ENCODE measurements around the gene ERVFRD-1. TPM values are rescaled to one million over a fixed set of nuclear protein-coding genes. Genes with fewer than 3 reads are reported as not detected.
A peak's percentile ranks its signal among the peaks of the same experiment; 100 is the strongest.

The ERVFRD-1 gene
- total RNA-seq = under 1 TPM in 2 of 4 donors, not detected in 2; 0.09 TPM
- 0.05 TPM for polyA plus RNA-seq
- long read RNA-seq, donor 1 = 0 reads
- long read RNA-seq, donor 2 = 0 reads
- long read RNA-seq, donor 3 = 0 reads
- long read RNA-seq, donor 4 = 0 reads

GRCh38 chr6:11110921-11111768 lies at the start of gene ERVFRD-1:
Gene ERVFRD-1 (minus strand): TSS chr6:11111725. CDS start chr6:11105310, 6,415 bp downstream.
- DNase-seq (peak in 1 of 3 donors; percentile 15), ATAC-seq (no peak)
- 75% methylated on average over 16 of the region's 16 CpGs for WGBS
- Histone ChIP-seq H3K4me3 (ENCODE audit: low read length) (no peak within 1 kb of the TSS), H3K9me3 (ENCODE audit: control insufficient read depth, low read length) (no peaks in the 10 kb centered on the region), H3K27ac (ENCODE audit: low read length) (no peak within 1 kb of the TSS), H3K27me3 (ENCODE audit: control insufficient read depth, insufficient read depth) (no peaks in the 10 kb centered on the region), H3K4me1 (ENCODE audit: control insufficient read depth, insufficient read depth, low read length) (peaks cover 6% of the 10 kb centered on the region)
- intact Hi-C loops (cut with DNase I) = no loop called here

- intact Hi-C loops (cut with DNase I) = no loop called here
- no peak overlapping the region for H3K27ac ChIP-seq (ENCODE audit: low read length)
- 79% methylated on average over 1 of the region's 1 CpG for WGBS
- DNase-seq (no peak), ATAC-seq (no peak)
- no peaks in the 10 kb centered on the region for H3K9me3 ChIP-seq (ENCODE audit: control insufficient read depth, low read length)
- no peaks in the 10 kb centered on the region for H3K27me3 ChIP-seq (ENCODE audit: control insufficient read depth, insufficient read depth)
- no peak overlapping the region for H3K4me3 ChIP-seq (ENCODE audit: low read length)
- no peaks in the 10 kb centered on the region for H3K4me1 ChIP-seq (ENCODE audit: control insufficient read depth, insufficient read depth, low read length)
Observed at GRCh38 chr6:11160199-11160598, 48.7 kb upstream of the ERVFRD-1 start.

GRCh38 chr6:11155589-11155988 lies 44.1 kb upstream of the ERVFRD-1 start:
- no peaks in the 10 kb centered on the region for H3K27me3 ChIP-seq (ENCODE audit: control insufficient read depth, insufficient read depth)
- no peak for DNase-seq
- H3K4me1 ChIP-seq (ENCODE audit: control insufficient read depth, insufficient read depth, low read length) = no peaks in the 10 kb centered on the region
- H3K4me3 ChIP-seq (ENCODE audit: low read length) = no peak overlapping the region
- no peak overlapping the region for H3K27ac ChIP-seq (ENCODE audit: low read length)
- H3K9me3 ChIP-seq (ENCODE audit: control insufficient read depth, low read length) = no peaks in the 10 kb centered on the region
- intact Hi-C loops (cut with DNase I) = no loop called here
- no peak for ATAC-seq

- WGBS = 98% methylated on average over 6 of the region's 6 CpGs
- no peak for ATAC-seq
- no peak overlapping the region for H3K4me3 ChIP-seq (ENCODE audit: low read length)
Observed at GRCh38 chr6:11153447-11153846, 41.9 kb upstream of the ERVFRD-1 start.

GRCh38 chr6:11152581-11152980 lies 41.1 kb upstream of the ERVFRD-1 start:
- no peak for DNase-seq
- Histone ChIP-seq H3K9me3 (ENCODE audit: control insufficient read depth, low read length) (no peaks in the 10 kb centered on the region), H3K27ac (ENCODE audit: low read length) (no peak overlapping the region), H3K27me3 (ENCODE audit: control insufficient read depth, insufficient read depth) (no peaks in the 10 kb centered on the region), H3K4me1 (ENCODE audit: control insufficient read depth, insufficient read depth, low read length) (no peaks in the 10 kb centered on the region), H3K4me3 (ENCODE audit: low read length) (no peak overlapping the region)
- no peak for ATAC-seq
- intact Hi-C loops (cut with DNase I) = no loop called here

More at GRCh38 chr6:11153447-11153846, 41.9 kb upstream of the ERVFRD-1 start:
- no peaks in the 10 kb centered on the region for H3K9me3 ChIP-seq (ENCODE audit: control insufficient read depth, low read length)
- intact Hi-C loops (cut with DNase I) = no loop called here
- no peaks in the 10 kb centered on the region for H3K27me3 ChIP-seq (ENCODE audit: control insufficient read depth, insufficient read depth)
- no peak for DNase-seq
- no peaks in the 10 kb centered on the region for H3K4me1 ChIP-seq (ENCODE audit: control insufficient read depth, insufficient read depth, low read length)
- H3K27ac ChIP-seq (ENCODE audit: low read length) = no peak overlapping the region

- DNase-seq = no peak
- Histone ChIP-seq H3K4me3 (ENCODE audit: low read length) (no peak overlapping the region), H3K9me3 (ENCODE audit: control insufficient read depth, low read length) (no peaks in the 10 kb centered on the region), H3K27me3 (ENCODE audit: control insufficient read depth, insufficient read depth) (no peaks in the 10 kb centered on the region), H3K27ac (ENCODE audit: low read length) (no peak overlapping the region), H3K4me1 (ENCODE audit: control insufficient read depth, insufficient read depth, low read length) (no peaks in the 10 kb centered on the region)
- WGBS = 95% methylated on average over 1 of the region's 1 CpG
- intact Hi-C loops (cut with DNase I) = no loop called here
- ATAC-seq = no peak
Observed at GRCh38 chr6:11151488-11151887, 40.0 kb upstream of the ERVFRD-1 start.

GRCh38 chr6:11149551-11149950 lies 38.0 kb upstream of the ERVFRD-1 start:
- Histone ChIP-seq H3K27me3 (ENCODE audit: control insufficient read depth, insufficient read depth) (no peaks in the 10 kb centered on the region), H3K27ac (ENCODE audit: low read length) (no peak overlapping the region), H3K9me3 (ENCODE audit: control insufficient read depth, low read length) (no peaks in the 10 kb centered on the region), H3K4me1 (ENCODE audit: control insufficient read depth, insufficient read depth, low read length) (no peaks in the 10 kb centered on the region), H3K4me3 (ENCODE audit: low read length) (no peak overlapping the region)
- intact Hi-C loops (cut with DNase I) = no loop called here
- no peak for DNase-seq
- ATAC-seq = no peak
- 97% methylated on average over 3 of the region's 3 CpGs for WGBS

- H3K27me3 ChIP-seq (ENCODE audit: control insufficient read depth, insufficient read depth) = no peaks in the 10 kb centered on the region
- H3K4me1 ChIP-seq (ENCODE audit: control insufficient read depth, insufficient read depth, low read length) = no peaks in the 10 kb centered on the region
- DNase-seq (no peak), ATAC-seq (no peak)
- no peaks in the 10 kb centered on the region for H3K9me3 ChIP-seq (ENCODE audit: control insufficient read depth, low read length)
- H3K4me3 ChIP-seq (ENCODE audit: low read length) = no peak overlapping the region
- WGBS = 95% methylated on average over 4 of the region's 4 CpGs
- no peak overlapping the region for H3K27ac ChIP-seq (ENCODE audit: low read length)
- intact Hi-C loops (cut with DNase I) = no loop called here
Observed at GRCh38 chr6:11146117-11146826, 34.7 kb upstream of the ERVFRD-1 start.

GRCh38 chr6:11144393-11144851 lies 32.9 kb upstream of the ERVFRD-1 start:
- Histone ChIP-seq H3K9me3 (ENCODE audit: control insufficient read depth, low read length) (no peaks in the 10 kb centered on the region), H3K4me3 (ENCODE audit: low read length) (no peak overlapping the region), H3K4me1 (ENCODE audit: control insufficient read depth, insufficient read depth, low read length) (no peaks in the 10 kb centered on the region), H3K27me3 (ENCODE audit: control insufficient read depth, insufficient read depth) (no peaks in the 10 kb centered on the region), H3K27ac (ENCODE audit: low read length) (no peak overlapping the region)
- intact Hi-C loops (cut with DNase I) = loop anchor here (2.0 to 5.0 kb wide), 2 partner anchors 352 to 353 kb away; no protein-coding TSS in a partner anchor
- ATAC-seq (peak; percentile 91 to 92), DNase-seq (peak; percentile 76 to 92 (median 87))
- 20% methylated on average over 6 of the region's 6 CpGs for WGBS

- Histone ChIP-seq H3K4me1 (ENCODE audit: control insufficient read depth, insufficient read depth, low read length) (no peaks in the 10 kb centered on the region), H3K9me3 (ENCODE audit: control insufficient read depth, low read length) (no peaks in the 10 kb centered on the region), H3K27ac (ENCODE audit: low read length) (no peak overlapping the region), H3K4me3 (ENCODE audit: low read length) (no peak overlapping the region), H3K27me3 (ENCODE audit: control insufficient read depth, insufficient read depth) (no peaks in the 10 kb centered on the region)
- WGBS = 79% methylated on average over 10 of the region's 10 CpGs
- DNase-seq (peak; percentile 73 to 85 (median 81)), ATAC-seq (peak; percentile 78 to 84)
- intact Hi-C loops (cut with DNase I) = loop anchor here (2.0 to 5.0 kb wide), 2 partner anchors 353 to 354 kb away; no protein-coding TSS in a partner anchor
Observed at GRCh38 chr6:11143394-11144371, 32.2 kb upstream of the ERVFRD-1 start.
